Breast epithelium (tissue), 3 donors: Measurements from ENCODE around the gene G6PC2.

Source experiments
- POLR2A ChIP-seq: fragments of 450-650 bp; IDR thresholded peaks from one replicate; pipeline ENCODE4 v1.6.1; 2016; ENCODE audit warnings: antibody characterized with exemption, mild to moderate bottlenecking, moderate library complexity
- POLR2AphosphoS5 ChIP-seq, 3 donors: sonication (generic); formaldehyde crosslinking; IDR thresholded peaks; one replicate each; pipeline ENCODE4 v1.6.1; 2017; ENCODE audit warnings: antibody characterized with exemption in 3 of 3
- TF ChIP-seq, protein P1 (sequence below), 3 donors: fragments of 450-650 bp; IDR thresholded peaks; one replicate each; pipeline ENCODE4 v1.5.1; 2016 to 2017; ENCODE audit warnings: antibody characterized with exemption in 3 of 3, mild to moderate bottlenecking in 3 of 3, moderate library complexity in 3 of 3

- TF ChIP-seq, protein P1, sequence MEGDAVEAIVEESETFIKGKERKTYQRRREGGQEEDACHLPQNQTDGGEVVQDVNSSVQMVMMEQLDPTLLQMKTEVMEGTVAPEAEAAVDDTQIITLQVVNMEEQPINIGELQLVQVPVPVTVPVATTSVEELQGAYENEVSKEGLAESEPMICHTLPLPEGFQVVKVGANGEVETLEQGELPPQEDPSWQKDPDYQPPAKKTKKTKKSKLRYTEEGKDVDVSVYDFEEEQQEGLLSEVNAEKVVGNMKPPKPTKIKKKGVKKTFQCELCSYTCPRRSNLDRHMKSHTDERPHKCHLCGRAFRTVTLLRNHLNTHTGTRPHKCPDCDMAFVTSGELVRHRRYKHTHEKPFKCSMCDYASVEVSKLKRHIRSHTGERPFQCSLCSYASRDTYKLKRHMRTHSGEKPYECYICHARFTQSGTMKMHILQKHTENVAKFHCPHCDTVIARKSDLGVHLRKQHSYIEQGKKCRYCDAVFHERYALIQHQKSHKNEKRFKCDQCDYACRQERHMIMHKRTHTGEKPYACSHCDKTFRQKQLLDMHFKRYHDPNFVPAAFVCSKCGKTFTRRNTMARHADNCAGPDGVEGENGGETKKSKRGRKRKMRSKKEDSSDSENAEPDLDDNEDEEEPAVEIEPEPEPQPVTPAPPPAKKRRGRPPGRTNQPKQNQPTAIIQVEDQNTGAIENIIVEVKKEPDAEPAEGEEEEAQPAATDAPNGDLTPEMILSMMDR (IDR thresholded peaks at IDR 0.05): no peak
- TF ChIP-seq POLR2A (no peak), POLR2AphosphoS5 (IDR thresholded peaks at IDR 0.05) (no peak)
These were observed 14.6 kb downstream of the G6PC2 start for GRCh38 chr2:168915441-168916330.
